Measurements from ENCODE around the gene CCR4.
"Not testable (repeated sequence)": the region's sequence is repeated elsewhere in the genome, so short reads cannot be mapped to it uniquely, and the experiment has no call there.

GRCh38 chr3:32902887-32903371 is 48.5 kb upstream of the CCR4 start:
- TF ChIP-seq SP140L (CRISPR knock-in tag; IDR thresholded peaks at IDR 0.05; ENCODE audit: borderline replicate concordance), result not testable (repeated sequence)
- TF ChIP-seq, protein P1, sequence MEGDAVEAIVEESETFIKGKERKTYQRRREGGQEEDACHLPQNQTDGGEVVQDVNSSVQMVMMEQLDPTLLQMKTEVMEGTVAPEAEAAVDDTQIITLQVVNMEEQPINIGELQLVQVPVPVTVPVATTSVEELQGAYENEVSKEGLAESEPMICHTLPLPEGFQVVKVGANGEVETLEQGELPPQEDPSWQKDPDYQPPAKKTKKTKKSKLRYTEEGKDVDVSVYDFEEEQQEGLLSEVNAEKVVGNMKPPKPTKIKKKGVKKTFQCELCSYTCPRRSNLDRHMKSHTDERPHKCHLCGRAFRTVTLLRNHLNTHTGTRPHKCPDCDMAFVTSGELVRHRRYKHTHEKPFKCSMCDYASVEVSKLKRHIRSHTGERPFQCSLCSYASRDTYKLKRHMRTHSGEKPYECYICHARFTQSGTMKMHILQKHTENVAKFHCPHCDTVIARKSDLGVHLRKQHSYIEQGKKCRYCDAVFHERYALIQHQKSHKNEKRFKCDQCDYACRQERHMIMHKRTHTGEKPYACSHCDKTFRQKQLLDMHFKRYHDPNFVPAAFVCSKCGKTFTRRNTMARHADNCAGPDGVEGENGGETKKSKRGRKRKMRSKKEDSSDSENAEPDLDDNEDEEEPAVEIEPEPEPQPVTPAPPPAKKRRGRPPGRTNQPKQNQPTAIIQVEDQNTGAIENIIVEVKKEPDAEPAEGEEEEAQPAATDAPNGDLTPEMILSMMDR (CRISPR knock-in tag; IDR thresholded peaks at IDR 0.05), result peak; percentile 94

Data from HepG2 (cell line).